HG02571 (cell line): Measurements from ENCODE around the gene ALG6.
"Not testable (repeated sequence)": the region's sequence is repeated elsewhere in the genome, so short reads cannot be mapped to it uniquely, and the experiment has no call there.

Source experiments
- ATAC-seq: cut with Tn5 transposase; IDR thresholded peaks from one replicate; pipeline ENCODE4 v1.9.1; 2021; ENCODE audit warnings: mild to moderate bottlenecking, moderate library complexity; ENCODE audit not compliant: unreplicated experiment

The ALG6 gene

DNA sequence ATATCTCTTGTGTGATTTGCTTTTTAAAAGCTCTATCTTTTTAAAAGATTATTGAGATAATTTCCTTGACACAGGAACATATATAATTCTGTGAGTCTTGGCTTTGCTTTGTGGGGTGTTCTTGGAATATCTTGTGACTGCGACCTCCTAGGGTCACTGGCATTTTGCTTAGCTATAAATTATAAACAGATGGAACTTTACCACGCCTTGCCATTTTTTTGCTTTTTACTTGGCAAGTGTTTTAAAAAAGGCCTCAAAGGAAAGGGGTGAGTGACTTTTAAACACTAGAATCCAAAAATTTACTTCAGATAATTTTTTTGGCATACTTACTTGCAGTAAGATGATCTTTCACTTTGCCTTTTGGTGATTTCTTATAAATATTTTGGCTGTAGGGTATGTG, 43.6 kb downstream of the ALG6 start:
- ATAC-seq = no peak

DNA sequence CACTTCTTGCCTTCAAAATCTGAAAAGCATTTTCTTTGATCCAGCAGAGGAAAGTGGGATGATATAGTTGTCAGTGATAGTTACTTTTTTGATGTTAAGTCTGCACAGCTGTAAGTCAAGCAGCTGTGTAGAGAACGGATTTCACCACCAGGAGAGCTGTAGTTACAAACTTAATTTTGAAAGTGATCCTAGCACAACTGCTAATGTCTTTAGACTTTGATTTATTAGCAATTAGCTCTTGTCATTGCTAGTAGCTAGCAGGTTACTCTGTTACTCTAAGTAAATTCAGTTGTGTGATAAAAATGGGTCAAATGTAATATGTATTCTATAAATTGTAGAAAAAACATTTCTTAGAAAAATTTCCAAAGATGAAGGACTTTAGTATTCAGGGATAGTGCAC, 46.0 kb downstream of the ALG6 start:
- no peak for ATAC-seq

DNA sequence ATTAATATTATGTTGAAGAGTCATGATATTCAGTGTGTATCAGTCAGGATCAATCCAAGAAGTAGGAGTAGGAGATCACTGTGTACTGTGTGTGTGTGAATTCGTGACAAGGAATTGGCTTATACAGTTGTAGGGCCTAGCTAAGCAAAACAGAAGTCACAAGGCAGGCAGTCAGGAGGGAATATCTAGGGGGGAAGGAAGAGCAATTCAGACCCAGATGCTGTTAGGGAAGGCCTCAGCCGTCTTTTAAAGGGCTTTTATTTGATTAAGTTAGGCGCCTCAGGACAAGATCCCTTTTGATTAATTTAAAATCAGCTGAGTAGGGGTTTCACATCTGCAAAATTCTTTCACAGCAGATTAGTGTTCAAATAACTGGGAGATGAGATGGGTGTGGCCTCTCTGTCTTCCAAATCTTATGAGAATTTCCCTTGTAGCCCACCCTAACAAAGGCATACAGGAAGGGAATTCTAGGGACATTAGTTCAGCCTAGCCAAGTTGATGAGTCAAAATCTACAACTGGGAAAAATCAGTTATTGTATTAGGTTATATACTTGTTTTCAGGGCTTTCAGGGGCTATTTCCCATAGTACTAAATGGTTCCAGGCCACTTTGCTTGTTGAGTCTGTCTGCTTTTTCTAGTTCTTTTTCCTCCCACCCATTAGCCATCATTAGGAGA, 47.4 kb downstream of the ALG6 start:
- ATAC-seq = no peak

DNA sequence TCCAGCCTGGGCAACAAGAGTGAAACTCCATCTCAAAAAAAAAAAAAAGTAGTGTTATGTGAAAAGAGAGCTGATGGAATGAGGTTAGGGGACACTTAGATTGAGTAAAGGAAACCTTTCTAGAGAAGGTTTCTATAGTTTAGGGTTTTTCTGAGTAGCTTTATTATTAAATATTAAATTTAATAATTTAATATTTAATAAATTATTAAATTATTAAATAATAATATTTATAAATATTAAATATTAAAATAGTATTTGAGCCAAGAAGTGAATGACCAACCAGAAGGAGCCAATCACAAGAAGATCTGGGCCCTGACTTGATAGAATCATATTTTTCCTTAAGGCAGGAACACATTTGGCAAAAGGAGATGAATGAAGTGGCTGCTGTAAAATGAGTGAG, 50.7 kb downstream of the ALG6 start:
- no peak for ATAC-seq

DNA sequence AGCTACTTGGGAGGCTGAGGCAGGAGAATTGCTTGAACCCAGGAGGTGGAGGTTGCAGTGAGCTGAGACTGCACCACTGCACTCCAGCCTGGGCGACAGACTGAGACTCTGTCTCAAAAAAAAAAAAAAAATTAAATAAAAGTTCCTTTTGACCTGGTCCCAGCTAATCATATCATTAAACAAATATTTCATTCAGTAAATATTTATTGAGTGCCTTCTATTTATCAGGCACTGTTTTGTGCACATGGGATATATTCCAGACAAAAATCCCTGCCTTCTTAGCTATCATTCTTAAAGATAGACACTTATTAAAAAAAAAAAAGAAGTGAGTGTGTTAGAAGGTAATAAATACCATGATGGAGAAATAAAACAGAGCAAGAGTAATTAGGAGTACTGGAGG, 53.3 kb downstream of the ALG6 start:
- ATAC-seq = not testable (repeated sequence)

DNA sequence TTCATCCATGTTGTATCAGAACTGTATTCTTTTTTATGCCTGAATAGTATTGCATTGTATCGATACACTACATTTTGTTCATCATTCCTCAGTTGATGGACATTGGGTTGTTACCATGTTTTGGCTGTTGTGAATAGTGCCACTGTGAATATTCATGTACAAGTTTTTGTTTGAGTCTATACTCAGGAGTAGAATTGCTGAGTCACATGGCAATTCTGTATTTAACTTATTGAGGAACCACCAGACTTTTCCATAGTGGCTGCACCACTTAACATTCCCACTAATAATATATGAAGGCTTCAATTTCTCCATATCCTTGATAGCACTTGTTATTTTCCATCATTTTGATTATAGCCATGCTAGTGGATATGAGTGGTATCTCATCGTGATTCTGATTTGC, 56.2 kb downstream of the ALG6 start:
- ATAC-seq = no peak

DNA sequence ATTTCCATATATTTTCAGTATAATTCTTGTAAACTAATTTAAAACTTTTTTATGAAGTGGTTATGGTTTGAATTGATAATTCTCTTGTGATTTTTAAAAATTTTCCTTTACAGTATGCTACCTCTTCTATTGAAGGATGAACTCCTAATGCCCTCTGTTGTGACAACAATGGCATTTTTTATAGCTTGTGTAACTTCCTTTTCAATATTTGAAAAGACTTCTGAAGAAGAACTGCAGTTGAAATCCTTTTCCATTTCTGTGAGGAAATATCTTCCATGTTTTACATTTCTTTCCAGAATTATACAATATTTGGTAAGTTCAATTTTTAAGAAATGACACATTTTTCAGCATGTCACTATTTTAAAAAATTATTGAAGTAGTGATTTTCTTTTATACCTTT, 61.4 kb downstream of the ALG6 start:
- no peak for ATAC-seq

DNA sequence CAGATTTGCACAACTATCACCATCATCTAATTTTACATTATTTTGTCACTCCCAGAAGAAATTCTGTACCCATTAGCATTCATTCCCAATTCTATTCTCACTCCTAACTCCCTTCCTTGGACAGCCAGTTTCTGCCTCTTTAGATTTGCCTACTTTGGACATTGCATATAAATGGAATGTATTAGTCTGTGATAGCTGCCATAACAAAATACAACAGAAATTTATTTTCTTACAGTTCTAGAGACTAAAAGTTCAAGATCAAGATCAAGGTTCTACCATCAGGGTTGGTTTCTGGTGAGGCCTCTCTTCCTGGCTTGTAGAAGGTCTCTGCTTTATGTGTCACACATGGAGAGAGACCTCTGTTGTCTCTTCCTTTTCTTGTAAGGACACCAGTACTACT, 61.9 kb downstream of the ALG6 start:
- no peak for ATAC-seq

DNA sequence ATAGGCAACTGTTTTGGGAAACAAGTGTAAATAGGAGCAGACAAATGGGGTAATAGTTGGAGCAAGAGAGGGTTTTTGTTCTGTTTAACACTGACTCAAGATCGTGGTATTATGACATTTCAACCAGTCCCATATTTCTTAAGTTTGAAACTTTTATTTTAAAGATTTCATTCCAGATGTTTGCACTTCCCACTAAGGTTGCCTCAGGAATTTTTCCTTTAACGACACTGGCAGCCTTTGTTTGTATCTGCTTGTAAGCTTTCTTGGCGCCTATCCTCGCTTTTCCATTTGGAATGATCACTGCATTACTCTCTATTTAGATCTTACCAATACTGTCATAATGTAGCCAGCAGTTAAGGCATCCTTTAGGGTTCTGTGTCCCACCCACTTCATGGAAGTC, 67.7 kb downstream of the ALG6 start:
- ATAC-seq = no peak

DNA sequence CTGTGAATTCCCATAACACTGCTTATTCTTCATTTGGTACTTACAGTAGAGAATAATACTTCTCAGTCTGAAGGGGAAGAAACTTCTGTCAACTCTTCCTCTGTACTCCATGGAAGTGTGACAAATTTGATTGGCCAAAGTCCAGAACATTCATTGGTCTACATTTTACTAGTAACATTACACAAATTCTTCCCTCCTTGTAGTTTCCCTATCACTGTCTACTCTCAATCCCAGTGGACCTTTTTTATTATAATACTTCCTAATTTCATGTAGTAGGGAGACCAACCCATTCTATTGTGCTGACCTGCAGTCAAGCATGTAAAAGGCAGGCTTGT, 74.7 kb downstream of the ALG6 start:
- ATAC-seq = no peak

DNA sequence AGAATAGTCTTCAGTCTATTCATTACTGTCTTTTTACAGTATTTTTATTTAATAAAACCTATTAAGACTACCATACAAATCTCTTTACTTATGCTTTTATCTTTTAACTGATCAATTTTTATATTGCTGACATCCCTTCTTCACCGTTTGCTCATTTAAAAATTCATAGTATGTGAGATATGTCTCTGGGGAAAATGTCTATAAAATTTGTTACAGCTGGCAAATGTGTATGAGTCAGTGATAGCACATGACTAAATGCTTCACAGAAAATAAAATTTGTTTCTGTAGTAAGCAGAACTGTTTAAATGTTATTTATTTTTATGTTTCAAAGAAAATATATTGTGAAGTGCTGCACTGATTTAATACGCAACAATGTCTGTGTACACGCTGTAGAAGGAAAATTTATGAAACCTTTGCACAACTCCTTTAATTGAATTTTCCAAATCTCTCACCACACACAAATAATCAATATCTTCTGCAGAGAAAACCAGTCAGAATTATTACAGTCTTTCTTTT, 81.4 kb downstream of the ALG6 start:
- no peak for ATAC-seq

DNA sequence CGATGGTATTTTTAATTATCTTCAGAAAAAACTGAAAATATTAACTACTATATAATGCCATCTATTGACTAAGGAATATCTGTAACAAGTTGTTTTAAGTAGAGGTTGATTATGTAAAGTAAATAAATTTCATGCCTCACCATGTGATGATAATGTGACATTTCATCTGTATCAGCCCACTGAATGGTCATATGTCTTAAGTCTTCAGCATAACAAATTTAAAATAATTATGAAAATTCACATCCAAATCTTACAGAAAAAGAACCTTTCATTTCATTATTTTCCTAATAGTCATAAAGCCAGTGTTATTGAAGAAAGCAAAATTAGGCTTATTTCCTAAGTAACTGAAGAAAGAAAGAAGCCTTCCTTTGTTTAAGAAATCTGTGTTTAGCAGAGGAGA, 83.0 kb downstream of the ALG6 start:
- no peak for ATAC-seq

DNA sequence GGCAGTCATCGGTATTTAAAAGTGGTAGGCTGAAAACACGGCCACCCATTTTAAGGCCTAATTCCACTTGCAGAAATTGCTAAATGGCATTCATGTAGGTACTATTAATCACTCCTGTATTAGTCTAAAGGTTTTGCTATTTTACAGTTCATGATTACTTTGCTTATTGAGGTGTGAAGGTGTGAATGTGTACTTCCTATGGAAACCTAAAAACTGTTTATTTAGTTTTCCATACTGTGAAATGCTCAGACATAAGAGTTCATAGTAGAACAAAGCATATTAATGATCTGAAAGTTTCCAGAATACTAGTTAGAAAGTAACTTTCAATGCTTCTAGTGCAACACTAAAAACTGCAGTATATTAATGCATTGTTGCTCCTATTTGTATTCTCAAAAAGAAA, 85.8 kb downstream of the ALG6 start:
- ATAC-seq = no peak

DNA sequence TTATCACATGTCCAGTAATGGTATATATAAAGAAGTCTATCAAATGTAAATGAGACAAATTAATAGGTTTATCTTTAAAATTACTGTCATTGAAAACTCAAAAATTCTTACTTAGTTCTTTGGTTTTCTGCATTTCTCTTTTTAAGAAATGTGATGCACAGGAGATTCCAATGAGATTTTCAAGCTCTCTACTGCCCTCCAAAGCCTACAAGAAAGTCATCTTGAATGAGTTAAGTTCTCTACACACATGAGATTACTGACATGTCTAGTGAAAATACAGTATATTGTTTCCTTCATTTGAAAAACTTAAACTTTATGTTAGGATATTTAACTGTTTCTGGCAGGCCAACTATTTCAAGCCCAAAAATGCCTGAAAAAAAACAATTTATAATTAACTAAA, 86.8 kb downstream of the ALG6 start:
- no peak for ATAC-seq

DNA sequence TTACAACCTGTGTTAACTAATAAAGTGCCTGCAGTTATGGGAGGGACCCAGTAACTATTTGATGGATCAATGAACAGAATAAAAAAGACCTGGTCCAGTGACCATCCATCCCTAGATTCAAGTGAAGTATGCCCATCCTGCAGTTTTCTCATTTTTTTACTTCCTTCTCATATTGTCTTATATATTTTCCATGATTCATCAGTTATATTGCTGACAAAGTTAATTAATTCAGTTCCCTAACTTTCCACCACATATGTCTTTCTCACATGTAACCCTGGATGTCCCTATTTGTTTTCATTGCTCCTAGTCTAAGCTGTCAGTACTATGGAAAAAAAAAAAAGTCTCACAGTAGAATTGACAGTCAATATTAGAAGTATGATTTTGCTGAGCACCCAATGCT, 91.3 kb downstream of the ALG6 start:
- ATAC-seq = no peak

DNA sequence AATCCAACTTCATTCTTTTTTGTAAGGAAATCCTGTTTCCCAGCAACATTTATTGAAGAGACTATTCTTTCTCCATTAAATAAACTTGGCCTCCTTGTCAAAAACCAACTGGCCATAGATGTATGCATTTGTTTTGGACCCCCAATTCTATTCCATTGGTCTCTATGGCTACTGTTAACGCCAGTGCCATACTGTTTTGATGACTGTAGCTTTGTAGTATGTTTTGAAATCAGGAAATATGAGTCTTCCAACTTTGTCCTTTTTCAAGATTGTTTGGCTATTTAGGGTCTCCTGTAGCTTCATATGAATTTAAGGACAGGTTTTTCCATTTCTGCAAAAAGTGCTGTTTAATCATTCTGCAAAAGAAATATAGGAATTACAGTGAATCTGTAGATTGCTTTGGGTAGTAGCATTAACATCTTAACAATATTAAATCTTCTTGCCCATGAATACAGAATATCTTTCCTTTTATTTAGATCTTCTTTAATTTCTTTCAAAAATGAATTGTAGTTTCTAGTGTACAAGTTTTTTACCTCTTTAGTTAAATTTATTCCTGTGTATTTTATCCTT, 94.3 kb downstream of the ALG6 start:
- no peak for ATAC-seq

DNA sequence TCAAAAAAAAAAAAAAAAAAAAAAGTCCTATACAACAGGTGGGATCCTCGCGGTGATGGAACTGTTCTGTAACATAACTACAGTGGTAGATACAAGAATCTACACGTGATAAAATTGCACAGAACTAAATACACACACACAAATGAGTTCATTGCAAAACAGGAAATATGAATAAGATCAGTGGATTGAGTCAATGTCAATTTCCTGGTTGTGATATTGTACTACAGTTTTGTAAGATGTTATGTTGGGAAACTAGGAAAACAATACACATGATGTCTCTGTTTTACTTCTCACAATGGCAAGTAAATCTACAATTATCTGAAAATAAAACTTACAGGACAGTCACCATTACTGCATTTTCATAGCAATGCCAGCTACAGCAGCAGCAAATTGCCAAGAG, 95.8 kb downstream of the ALG6 start:
- ATAC-seq = no peak

DNA sequence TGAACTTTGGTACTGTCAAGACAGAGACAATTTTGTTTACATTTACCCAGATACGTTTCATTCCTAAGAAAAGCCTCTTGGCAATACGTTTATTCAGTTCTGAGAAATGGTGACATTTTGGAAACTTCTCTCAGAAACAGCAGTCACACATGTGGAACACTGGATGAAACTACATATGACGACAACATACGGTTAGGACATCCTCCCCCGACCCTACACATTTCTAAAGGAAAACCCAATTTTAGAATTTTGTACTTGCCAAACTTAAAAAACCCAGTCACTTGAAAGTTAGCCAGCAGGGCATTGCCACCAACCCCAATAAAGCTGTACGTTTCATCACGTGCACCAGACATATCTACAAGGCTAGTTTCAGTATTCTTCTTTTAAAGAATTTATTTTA, 98.8 kb downstream of the ALG6 start:
- no peak for ATAC-seq

DNA sequence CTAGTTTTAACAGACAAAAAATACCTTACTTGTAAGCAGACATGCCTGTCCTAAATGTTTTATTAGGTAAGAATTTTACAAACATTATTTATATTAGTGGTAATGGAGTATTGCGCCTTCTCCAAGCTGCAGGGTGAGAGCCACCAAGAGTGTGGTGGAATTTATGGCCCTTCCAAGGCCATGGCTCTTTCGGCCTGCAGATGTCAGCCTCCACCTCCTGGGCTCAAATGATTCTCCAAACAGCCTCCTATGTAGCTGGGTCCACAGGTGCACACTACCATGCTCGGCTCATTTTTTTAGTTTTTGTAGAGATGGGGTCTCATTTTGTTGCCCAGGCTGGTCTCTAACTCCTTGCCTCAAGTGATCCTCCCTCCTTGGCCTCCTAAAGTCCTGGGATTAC, 99.3 kb downstream of the ALG6 start:
- ATAC-seq = no peak

DNA sequence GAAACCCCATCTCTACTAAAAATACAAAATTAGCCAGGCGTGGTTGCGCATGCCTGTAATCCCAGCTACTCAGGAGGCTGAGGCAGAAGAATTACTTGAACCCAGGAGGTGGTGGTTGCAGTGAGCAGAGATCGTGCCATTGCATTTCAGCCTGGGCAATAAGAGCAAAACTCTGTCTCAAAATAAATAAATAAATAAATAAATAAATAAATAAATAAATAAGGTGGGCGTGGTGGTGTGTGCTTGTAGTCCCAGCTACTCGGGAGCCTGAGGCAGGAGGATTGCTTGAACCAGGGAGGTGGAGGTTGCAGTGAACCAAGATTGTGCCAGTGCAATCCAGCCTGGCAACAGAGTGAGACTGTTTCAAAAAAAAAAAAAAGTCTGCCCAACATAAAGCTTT, 101.3 kb downstream of the ALG6 start:
- not testable (repeated sequence) for ATAC-seq

DNA sequence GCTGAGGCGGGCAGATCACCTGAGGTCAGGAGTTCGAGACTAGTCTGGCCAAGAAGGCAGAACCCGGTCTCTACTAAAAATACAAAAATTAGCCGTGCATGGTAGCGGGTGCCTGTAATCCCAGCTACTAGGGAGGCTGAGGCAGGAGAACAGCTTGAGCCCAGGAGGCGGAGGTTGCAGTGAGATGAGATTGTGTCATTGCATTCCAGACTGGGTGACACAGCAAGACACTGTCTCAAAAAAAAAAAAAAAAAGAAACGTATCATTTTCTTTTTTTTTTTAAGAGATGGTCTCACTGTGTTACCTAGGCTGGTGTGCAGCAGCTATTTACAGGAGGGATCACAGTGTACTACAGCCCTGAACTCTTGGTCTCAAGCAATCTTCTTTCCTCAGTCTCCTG, 108.3 kb downstream of the ALG6 start:
- no peak for ATAC-seq

DNA sequence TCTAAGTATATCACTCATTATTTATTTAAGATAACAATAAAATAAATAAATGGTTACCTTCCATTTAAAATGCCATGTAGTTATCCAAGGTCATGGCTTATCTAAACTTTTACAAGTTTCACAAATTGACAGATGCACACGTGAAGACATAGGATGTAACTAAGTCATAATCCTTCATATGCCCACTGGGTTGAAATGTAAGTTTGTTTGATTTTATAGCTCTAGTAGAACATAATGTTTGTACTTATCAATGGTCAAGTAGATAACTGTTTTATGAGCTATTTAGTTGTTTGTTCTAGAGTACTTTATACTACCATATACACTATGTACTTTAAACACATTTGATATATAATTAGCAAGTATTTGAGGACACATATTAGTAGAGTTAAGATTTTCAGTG, 112.6 kb downstream of the ALG6 start:
- no peak for ATAC-seq

DNA sequence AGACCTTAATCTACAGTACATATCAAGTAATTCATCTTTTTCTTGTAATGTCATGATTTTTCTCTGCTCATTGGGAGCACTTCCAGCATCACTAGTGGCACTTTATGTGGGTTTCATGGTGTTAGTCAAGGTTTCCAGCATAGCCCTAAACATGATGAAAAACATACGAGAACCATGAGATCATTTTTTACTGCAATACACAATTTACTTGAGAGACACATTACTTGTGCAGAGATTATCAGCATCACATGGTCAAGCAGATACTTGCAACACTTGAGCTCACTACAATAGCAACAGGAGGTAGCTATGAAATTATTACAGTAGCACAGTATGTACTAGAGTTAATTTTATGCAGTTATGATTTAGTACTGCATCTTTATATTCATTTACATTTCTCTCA, 119.2 kb downstream of the ALG6 start:
- no peak for ATAC-seq
